HG03521 (cell line): Measurements from ENCODE around the gene ANO7.

Source experiments
- ATAC-seq: cut with Tn5 transposase; IDR thresholded peaks from one replicate; pipeline ENCODE4 v1.9.1; 2021; ENCODE audit warnings: mild to moderate bottlenecking, moderate library complexity; ENCODE audit not compliant: unreplicated experiment

ANO7 gene

DNA sequence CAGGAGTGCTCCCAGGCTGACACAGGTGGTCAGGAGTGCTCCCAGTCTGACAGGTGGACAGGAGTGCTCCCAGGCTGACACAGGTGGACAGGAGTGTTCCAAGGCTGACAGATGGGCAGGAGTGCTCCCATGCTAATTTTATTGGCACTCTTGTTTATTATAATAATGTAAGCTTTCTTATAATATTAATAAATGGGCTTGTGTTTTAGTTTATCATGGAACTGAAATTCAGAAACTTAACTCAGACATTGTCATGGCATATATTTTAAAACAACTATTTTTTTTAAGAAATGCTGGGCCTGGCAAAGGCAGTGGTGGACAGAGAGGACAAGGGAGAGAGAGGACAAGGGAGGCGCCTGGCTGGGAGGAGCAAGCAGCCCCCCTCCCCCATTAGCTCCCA, 18.7 kb downstream of the ANO7 start:
- no peak for ATAC-seq

- no peak for ATAC-seq
Measured at GRCh38 chr2:241207641-241208040, 19.2 kb downstream of the ANO7 start.

GRCh38 chr2:241208058-241208457, 19.6 kb downstream of the ANO7 start:
- no peak for ATAC-seq

- no peak for ATAC-seq
Measured at GRCh38 chr2:241209271-241209670, 20.8 kb downstream of the ANO7 start.

DNA sequence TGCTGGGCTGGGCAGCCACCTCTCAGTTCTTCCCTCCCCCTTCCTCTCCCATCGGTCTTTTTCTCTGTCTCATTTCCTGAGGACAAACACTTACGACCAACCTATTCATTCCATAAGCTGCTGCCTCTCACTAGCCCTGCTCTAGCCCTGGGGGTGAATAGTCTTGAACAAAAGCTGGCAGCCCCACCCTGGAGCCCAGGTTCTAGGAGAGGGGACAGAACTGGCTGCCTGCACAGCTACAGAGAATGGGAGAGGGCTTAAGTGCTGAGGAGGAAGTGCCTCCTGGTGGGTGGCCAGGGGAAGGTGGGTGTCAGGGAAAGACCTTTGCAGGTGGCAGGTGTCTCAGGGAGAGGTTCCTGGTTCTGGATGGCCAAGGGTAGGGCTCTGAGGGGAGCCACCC, 22.8 kb downstream of the ANO7 start:
- ATAC-seq: no peak

DNA sequence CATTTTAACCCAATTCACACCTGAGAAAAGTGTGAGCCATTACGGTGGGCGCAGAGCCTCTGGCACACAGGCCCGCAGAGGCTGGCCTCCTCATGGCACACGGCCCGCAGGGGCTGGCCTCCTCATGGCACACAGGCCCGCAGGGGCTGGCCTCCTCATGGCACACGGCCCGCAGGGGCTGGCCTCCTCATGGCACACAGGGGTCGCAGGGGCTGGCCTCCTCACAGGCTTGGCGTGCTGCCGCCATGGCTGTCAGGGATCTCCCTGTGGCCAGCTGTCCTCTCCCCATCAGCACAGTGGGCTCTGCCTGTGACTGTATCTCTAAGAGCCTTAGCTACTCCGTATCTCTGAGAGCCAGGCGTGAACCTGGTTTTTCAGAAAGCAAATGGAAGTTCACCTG, 24.6 kb downstream of the ANO7 start:
- no peak for ATAC-seq

DNA sequence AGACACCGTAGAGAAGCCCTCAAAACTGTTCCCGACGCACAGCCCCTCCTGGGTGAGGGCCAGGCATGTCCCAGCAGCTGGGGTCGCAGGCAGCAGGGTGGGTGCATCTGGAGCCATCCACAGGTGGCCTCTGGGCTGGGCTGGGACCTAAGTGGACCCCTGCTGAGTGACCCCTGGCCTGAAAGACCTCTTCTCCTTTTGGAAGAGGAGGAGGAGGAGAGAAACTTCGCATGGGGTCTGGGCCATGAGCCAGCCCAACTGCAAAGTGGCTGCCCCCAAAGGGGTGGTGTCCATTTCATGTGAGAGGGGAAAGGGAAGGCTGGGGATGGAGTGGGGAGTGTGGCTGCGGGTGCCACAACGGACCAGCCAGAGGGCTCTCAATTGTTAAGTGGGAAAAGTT, 25.1 kb downstream of the ANO7 start:
- ATAC-seq: no peak

GRCh38 chr2:241214209-241214608, 25.7 kb downstream of the ANO7 start:
- ATAC-seq: no peak

DNA sequence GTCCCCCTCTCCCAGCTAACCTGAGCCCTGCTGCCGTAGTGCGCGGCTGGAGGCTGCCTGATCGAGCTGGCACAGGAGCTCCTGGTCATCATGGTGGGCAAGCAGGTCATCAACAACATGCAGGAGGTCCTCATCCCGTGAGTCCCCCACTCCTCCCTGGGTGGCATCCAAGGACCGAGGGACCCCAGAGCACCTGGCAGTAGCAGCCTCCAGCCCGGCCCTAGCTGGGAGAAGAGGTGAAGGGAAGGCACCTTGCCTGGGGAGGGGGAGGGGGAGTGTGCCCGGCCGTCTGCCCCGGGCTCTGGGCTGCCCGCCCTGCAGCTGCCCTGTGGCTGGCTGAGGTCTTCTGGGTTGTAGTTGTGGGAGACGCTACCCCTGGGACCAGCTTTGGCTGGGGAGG, 26.3 kb downstream of the ANO7 start:
- ATAC-seq: no peak

GRCh38 chr2:241215421-241215820, 26.9 kb downstream of the ANO7 start:
- no peak for ATAC-seq

DNA sequence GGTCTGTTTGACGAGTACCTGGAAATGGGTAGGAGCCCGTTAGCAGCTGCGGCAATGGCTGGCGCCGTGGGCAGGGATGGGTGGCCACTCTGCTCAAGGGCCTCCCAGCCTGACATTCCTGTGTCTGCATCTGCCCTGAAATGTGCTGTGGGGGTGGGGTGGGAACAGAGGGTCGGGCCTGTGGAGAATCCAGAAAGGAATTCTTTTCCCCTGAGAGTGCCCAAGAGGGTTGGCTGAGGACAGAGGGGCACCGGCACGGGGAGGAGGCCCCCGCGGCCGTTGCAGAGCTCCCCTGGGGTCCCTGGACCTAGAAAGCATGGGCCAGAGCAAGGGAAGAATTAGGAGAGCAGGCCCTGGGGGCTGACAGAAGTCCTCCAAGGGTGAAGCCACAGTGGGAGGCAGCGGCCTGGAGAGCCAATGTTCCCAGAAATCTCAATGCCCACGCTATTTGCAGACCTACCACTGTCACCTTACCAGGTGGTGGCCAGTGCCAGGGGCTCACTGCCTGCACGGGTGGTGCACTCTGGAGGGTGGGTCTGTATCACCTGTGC, 27.8 kb downstream of the ANO7 start:
- ATAC-seq: no peak

- peak; percentile 53 for ATAC-seq
Measured at GRCh38 chr2:241217320-241218031, 29.0 kb downstream of the ANO7 start.

DNA sequence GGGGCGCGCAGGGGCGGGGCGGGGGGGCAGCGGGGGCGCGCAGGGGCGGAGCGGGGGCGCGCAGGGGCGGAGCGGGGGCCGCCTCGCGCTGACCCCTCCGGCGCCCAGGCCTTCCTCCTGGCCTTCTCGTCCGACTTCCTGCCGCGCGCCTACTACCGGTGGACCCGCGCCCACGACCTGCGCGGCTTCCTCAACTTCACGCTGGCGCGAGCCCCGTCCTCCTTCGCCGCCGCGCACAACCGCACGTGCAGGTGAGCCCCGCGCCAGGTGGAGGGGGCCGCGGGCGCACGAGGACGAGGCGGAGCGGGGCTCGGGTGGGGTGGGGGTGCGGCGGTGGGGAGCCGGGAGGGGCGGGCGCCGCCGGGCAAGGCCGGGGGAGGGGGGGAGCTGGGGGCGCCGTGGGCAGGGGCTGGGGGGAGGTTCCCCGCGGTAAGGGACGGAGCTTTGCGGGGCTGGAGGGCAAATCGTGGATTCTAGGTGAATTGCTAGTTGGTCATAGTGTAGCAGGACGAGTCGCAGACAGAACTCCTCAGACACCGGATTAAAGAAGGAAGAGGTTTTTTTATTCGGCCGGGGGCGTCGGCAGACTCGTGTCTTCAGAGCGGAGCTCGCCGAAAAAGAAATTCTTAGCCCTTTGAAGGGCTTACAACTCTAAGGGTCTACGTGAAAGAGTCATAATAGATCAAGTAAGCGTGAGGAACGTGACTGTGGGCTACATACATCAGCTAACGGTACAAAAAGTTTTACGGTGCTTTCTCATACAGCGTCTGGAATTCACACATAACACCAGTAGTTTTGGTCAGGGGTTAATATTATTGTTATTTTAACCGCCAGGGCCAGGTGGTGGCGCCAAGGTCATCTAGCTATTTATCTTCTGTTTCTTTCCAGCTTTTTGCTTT, 29.9 kb downstream of the ANO7 start:
- no peak for ATAC-seq

DNA sequence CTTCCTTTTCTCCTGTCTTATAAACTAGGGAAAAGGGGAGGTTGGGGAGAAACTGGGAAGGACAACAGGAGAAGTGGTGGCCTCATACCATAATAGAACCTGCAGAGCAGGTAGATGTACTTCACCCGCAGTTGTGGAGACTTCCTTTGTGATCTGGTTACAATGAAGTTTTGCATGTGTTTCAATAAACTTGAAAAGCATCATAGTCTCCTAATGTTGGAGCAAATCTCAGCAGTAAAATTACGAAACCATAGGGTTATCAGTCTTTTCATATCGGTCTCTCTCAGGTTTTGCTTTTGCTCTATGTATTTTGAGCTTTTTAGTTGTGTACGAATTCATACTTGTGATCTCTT, 30.5 kb downstream of the ANO7 start:
- no peak for ATAC-seq

GRCh38 chr2:241219856-241220356, 31.4 kb downstream of the ANO7 start:
- ATAC-seq: no peak

GRCh38 chr2:241223211-241224017, 34.9 kb downstream of the ANO7 start:
- no peak for ATAC-seq

DNA sequence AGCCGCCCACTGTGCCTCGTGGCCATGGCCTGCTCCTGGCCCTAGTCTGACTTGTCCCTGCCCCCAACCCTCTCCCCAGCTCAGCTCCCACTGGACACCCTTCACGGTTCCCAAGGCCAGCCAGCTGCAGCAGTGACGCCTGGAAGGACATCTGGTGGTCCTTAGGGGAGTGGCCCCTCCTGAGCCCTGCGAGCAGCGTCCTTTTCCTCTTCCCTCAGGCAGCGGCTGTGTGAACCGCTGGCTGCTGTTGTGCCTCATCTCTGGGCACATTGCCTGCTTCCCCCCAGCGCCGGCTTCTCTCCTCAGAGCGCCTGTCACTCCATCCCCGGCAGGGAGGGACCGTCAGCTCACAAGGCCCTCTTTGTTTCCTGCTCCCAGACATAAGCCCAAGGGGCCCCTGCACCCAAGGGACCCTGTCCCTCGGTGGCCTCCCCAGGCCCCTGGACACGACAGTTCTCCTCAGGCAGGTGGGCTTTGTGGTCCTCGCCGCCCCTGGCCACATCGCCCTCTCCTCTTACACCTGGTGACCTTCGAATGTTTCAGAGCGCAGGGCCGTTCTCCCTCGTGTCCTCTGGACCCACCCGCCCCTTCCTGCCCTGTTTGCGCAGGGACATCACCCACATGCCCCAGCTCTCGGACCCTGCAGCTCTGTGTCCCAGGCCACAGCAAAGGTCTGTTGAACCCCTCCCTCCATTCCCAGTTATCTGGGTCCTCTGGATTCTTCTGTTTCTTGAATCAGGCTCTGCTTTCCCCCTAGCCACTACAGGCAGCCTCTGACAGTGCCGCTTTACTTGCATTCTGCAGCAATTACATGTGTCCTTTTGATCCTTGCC, 35.8 kb downstream of the ANO7 start:
- no peak for ATAC-seq

DNA sequence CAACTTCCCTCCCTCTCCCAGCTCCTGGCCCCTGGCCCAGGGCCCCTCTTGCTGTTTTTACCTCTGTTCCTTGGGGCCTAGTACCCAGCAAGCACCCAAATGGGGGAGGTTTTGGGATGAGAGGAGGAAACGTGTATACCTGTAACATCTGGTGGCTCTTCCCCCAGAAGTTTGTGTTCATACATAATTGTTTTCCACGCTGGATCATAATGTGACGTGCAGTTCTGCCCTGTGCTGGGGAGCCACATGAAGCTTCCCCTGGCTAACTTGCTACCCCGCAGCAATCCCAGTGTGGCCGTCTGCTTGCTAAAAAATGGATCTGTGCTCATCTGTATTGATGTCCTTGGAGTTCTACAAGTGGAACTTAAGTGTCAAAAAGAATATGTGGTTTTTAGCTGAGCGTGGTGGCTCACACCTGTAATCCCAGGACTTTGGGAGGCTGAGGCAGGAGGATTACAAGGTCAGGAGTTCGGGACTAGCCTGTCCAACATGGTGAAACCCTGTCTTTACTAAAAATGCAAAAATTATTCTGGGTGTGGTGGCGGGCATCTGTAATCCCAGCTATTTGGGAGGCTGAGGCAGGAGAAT, 36.5 kb downstream of the ANO7 start:
- ATAC-seq: no peak

DNA sequence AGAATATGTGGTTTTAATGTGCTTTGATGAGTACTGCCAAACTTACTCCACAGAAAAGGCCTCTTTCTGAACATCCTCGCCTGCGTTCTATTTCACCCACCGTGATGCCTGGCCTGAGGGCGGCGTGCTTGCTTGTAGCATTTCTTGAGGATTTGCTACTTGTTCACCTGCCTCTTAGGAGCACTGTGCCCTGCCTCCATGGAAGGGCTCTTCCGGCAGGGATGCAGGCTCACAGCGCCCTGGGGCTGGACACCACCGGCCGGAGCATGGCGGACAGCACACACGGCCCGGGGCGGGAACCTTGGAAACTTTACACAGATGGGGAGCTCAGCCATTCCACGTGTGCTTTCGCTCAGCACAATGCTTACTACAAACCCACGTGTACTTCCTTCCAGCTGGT, 37.1 kb downstream of the ANO7 start:
- no peak for ATAC-seq

DNA sequence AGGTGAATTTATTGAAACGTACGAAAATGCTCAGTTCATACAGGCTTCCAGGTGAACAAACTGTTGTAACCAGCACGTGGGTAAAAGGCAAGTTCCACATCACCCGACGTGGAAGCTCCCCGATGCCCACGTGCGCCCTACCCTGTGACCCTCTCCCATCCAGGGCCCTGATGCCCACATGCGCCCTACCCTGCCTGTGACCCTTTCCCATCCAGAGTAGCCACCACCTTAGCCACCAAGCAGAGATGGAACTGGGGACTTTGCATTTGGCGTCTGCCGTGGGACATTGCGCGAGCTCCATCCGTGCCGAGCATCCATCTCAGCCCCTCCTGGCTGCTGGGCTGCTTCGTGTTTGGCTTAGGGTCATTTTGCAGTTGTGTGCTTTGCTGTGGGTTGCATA, 37.5 kb downstream of the ANO7 start:
- ATAC-seq: no peak
